Breast epithelium (tissue), 4 donors: ENCODE results near the gene SAFB2. TPM values are rescaled to one million over a fixed set of nuclear protein-coding genes. Genes with fewer than 3 reads are reported as not detected.

ENCODE experiments used
- DNase-seq, 2 donors: peaks; one replicate each; pipeline ENCODE4 v3.0.0-alpha.2; 2019; ENCODE audit warnings: low spot score in 2 of 2
- H3K27ac ChIP-seq, 2 donors: fragments of 200-600 bp; sonication (generic) in 1 of 2; one replicate each; pipeline ENCODE4 v1.5.1; 2016 to 2019; ENCODE audit warnings: mild to moderate bottlenecking in 1 of 2
- H3K27me3 ChIP-seq, 2 donors: fragments of 200-600 bp; sonication (generic) in 1 of 2; one replicate each; pipeline versions ENCODE4 v1.5.1 to v1.6.0; 2017 to 2019; ENCODE audit warnings: control low read depth in 1 of 2, mild to moderate bottlenecking in 1 of 2
- H3K36me3 ChIP-seq: fragments of 200-600 bp; one replicate; pipeline ENCODE4 v1.5.1; 2019
- H3K4me1 ChIP-seq, 2 donors: fragments of 200-600 bp; sonication (generic); one replicate each; pipeline ENCODE4 v1.5.1; 2016 to 2019; ENCODE audit warnings: control low read depth in 1 of 2
- H3K4me3 ChIP-seq, 3 donors: fragments of 200-600 bp; sonication (generic); 1 replicate in 2 of 3; 2 replicates in 1 of 3; pipeline ENCODE4 v1.5.1; 2016 to 2019; ENCODE audit warnings: mild to moderate bottlenecking in 3 of 3, moderate library complexity in 2 of 3
- H3K9me3 ChIP-seq, 2 donors: fragments of 200-600 bp; sonication (generic) in 1 of 2; one replicate each; pipeline ENCODE4 v1.5.1; 2016 to 2019; ENCODE audit warnings: control low read depth in 1 of 2
- POLR2A ChIP-seq: fragments of 450-650 bp; IDR thresholded peaks from one replicate; pipeline ENCODE4 v1.6.1; 2016; ENCODE audit warnings: antibody characterized with exemption, mild to moderate bottlenecking, moderate library complexity
- POLR2AphosphoS5 ChIP-seq, 3 donors: sonication (generic); formaldehyde crosslinking; IDR thresholded peaks; one replicate each; pipeline ENCODE4 v1.6.1; 2017; ENCODE audit warnings: antibody characterized with exemption in 3 of 3
- intact Hi-C: fragments of 100-400 bp; cut with DNase I; formaldehyde crosslinking; loops from one replicate; pipeline ENCODE4 v1.15.1; 2023; ENCODE audit warnings: low total_unique reads
- total RNA-seq, 3 donors: library from RNA; depleted of rRNA; stranded (reverse); fragments of >200 nt; gene quantifications; one replicate each; pipeline ENCODE4 v1.1.0, GENCODE V29; 2016
- TF ChIP-seq, protein P1 (sequence below), 3 donors: fragments of 450-650 bp; IDR thresholded peaks; one replicate each; pipeline ENCODE4 v1.5.1; 2016 to 2017; ENCODE audit warnings: antibody characterized with exemption in 3 of 3, mild to moderate bottlenecking in 3 of 3, moderate library complexity in 3 of 3

Gene SAFB2
- total RNA-seq, 3 donors from 2014 or later, result 46.4 to 68.8 (median 62.1) TPM

DNA sequence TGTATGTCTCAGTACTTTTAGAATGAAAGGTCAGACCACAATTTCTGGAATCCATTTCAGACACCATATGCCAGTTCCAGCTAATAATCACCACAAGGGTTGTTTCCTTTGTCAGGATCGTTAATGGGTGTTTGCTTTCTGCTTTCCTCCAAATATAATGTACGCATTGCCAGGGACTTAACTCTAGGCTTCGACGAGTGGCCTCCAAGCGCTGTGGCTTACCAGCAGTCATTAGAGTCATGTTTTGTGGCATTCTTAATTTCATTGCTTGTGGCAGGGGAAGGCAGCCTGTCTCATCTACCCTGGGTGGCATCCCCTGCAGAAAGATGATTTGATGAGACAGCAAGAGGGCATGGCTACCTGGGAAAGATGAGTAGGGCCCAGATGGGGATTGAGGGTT, 22.8 kb upstream of the SAFB2 start:
- H3K4me1 ChIP-seq, result no peaks in the 10 kb centered on the region
- H3K36me3 ChIP-seq, result no peaks in the 10 kb centered on the region
- TF ChIP-seq POLR2AphosphoS5 (IDR thresholded peaks at IDR 0.05) (no peak), POLR2A (no peak)
- TF ChIP-seq, protein P1, sequence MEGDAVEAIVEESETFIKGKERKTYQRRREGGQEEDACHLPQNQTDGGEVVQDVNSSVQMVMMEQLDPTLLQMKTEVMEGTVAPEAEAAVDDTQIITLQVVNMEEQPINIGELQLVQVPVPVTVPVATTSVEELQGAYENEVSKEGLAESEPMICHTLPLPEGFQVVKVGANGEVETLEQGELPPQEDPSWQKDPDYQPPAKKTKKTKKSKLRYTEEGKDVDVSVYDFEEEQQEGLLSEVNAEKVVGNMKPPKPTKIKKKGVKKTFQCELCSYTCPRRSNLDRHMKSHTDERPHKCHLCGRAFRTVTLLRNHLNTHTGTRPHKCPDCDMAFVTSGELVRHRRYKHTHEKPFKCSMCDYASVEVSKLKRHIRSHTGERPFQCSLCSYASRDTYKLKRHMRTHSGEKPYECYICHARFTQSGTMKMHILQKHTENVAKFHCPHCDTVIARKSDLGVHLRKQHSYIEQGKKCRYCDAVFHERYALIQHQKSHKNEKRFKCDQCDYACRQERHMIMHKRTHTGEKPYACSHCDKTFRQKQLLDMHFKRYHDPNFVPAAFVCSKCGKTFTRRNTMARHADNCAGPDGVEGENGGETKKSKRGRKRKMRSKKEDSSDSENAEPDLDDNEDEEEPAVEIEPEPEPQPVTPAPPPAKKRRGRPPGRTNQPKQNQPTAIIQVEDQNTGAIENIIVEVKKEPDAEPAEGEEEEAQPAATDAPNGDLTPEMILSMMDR (IDR thresholded peaks at IDR 0.05), result no peak
- DNase-seq, result no peak
- no peaks in the 10 kb centered on the region for H3K27me3 ChIP-seq
- no peaks in the 10 kb centered on the region for H3K9me3 ChIP-seq
- intact Hi-C loops, result no loop called here
- H3K27ac ChIP-seq, result no peak overlapping the region
- no peak overlapping the region for H3K4me3 ChIP-seq

DNA sequence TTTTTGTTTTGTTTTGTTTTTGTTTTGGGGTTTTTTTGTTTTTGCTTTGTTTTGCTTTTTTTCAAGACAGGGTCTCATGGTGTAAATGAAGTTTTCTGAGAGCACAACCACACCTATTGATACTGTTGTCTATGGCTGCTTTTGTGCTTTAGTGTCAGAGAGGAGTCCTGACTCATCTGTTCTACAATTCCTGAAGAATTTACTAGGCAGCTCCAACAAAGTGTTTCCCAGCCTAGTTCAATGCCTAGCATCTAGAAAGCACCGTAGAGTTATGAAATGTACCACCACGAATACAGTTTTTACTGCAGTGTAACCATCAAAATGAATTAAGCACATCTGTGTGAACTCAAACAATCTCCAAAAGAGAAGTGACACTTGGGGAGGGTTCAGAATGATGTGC, 21.5 kb upstream of the SAFB2 start:
- intact Hi-C loops, result no loop called here
- Histone ChIP-seq H3K4me3 (no peak overlapping the region), H3K4me1 (no peaks in the 10 kb centered on the region), H3K36me3 (no peaks in the 10 kb centered on the region), H3K27ac (no peak overlapping the region), H3K27me3 (no peaks in the 10 kb centered on the region), H3K9me3 (no peaks in the 10 kb centered on the region)
- TF ChIP-seq POLR2AphosphoS5 (IDR thresholded peaks at IDR 0.05), result no peak
- TF ChIP-seq, protein P1 (IDR thresholded peaks at IDR 0.05), result no peak
- no peak for TF ChIP-seq POLR2A
- DNase-seq, result no peak

GRCh38 chr19:5643060-5643459, 20.5 kb upstream of the SAFB2 start:
- no peaks in the 10 kb centered on the region for H3K27me3 ChIP-seq
- no peak overlapping the region for H3K27ac ChIP-seq
- H3K9me3 ChIP-seq, result no peaks in the 10 kb centered on the region
- intact Hi-C loops, result no loop called here
- no peaks in the 10 kb centered on the region for H3K36me3 ChIP-seq
- no peaks in the 10 kb centered on the region for H3K4me1 ChIP-seq
- no peak for TF ChIP-seq POLR2AphosphoS5 (IDR thresholded peaks at IDR 0.05)
- no peak for TF ChIP-seq POLR2A
- TF ChIP-seq, protein P1 (IDR thresholded peaks at IDR 0.05), result no peak
- H3K4me3 ChIP-seq, result no peak overlapping the region
- DNase-seq, result no peak

DNA sequence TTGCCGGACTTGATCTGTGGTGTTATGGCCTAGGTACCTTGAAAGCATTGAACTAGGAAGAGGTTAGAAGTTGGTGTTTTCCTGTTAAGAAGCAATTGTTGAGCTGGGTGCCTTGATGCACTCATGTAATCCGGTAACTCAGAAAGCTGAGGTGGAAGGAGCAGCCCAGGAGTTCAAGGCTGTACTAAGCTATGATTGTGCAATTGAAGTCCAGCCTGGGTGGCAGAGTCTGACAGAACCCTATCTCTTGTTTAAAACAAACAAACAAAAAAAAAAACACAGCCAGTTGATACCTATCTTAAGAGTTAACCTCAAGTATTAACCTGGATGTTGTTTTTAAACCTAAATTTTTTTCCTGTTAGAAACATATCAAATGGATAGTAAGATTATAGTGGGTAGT, 19.6 kb upstream of the SAFB2 start:
- Histone ChIP-seq H3K4me1 (no peaks in the 10 kb centered on the region), H3K27me3 (no peaks in the 10 kb centered on the region), H3K27ac (no peak overlapping the region), H3K36me3 (no peaks in the 10 kb centered on the region), H3K4me3 (no peak overlapping the region), H3K9me3 (no peaks in the 10 kb centered on the region)
- intact Hi-C loops, result no loop called here
- TF ChIP-seq, protein P1 (IDR thresholded peaks at IDR 0.05), result no peak
- TF ChIP-seq POLR2A (no peak), POLR2AphosphoS5 (IDR thresholded peaks at IDR 0.05) (no peak)
- no peak for DNase-seq

DNA sequence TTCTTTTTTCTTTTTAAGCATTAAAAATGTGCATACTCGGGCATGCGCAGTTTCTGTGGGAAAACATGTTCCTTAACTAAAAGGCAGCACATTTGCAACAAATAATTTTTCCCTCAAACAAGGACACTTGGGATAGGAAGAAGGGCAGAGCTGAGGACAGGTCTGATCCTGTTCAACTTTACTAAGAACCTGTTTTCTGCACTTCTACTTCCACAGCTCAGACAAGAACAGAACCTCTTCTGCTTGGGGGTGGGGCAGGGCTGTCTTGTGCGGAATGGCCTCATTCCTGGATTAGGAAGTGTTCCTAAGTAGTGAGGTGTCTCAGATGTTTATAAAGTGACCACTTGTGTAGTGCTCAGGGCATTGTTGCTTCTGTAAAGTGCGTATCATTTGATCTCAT, 18.6 kb upstream of the SAFB2 start:
- intact Hi-C loops, result no loop called here
- peak in 1 of 2 donors; percentile 30 for DNase-seq
- Histone ChIP-seq H3K4me3 (no peak overlapping the region), H3K36me3 (no peaks in the 10 kb centered on the region), H3K27ac (no peak overlapping the region), H3K9me3 (no peaks in the 10 kb centered on the region), H3K27me3 (no peaks in the 10 kb centered on the region), H3K4me1 (no peaks in the 10 kb centered on the region)
- TF ChIP-seq POLR2A (no peak), POLR2AphosphoS5 (IDR thresholded peaks at IDR 0.05) (no peak)
- TF ChIP-seq, protein P1 (IDR thresholded peaks at IDR 0.05), result no peak
